ENCODE measurements around the gene PLXNA2.

The PLXNA2 gene

DNA sequence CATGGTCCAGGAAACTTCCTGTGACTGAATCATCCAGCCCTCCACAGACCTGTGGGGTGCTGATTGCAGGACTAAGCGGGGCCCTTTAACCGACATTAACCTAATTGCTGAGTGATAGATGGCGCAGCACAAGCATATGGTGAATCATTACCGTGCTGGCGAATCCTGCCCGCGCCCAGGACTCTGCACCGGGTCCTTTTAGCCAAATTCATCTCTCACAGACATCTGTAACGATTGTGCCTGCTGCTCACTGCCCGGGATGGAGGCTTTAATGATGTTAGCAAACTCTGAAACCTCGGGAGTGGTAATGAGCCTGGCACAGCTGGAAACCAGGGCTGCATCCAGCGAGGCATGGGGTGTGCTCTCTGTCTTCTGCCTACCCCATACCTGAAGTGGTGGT is 185.9 kb downstream of the PLXNA2 start:
- no peak for DNase-seq

- DNase-seq = no peak
These were observed 187.1 kb downstream of the PLXNA2 start for GRCh38 chr1:208057056-208057455.

GRCh38 chr1:208055535-208055934 is 188.6 kb downstream of the PLXNA2 start:
- DNase-seq = no peak

GRCh38 chr1:208054911-208055379 is 189.2 kb downstream of the PLXNA2 start:
- no peak for DNase-seq

GRCh38 chr1:208054485-208054884 is 189.7 kb downstream of the PLXNA2 start:
- DNase-seq = no peak

- no peak for DNase-seq
These were observed 190.5 kb downstream of the PLXNA2 start for GRCh38 chr1:208053661-208054060.

- no peak for DNase-seq
These were observed 191.2 kb downstream of the PLXNA2 start for GRCh38 chr1:208052926-208053407.

- no peak for DNase-seq
These were observed 192.0 kb downstream of the PLXNA2 start for GRCh38 chr1:208052135-208052534.

GRCh38 chr1:208051651-208052050 is 192.5 kb downstream of the PLXNA2 start:
- no peak for DNase-seq

DNA sequence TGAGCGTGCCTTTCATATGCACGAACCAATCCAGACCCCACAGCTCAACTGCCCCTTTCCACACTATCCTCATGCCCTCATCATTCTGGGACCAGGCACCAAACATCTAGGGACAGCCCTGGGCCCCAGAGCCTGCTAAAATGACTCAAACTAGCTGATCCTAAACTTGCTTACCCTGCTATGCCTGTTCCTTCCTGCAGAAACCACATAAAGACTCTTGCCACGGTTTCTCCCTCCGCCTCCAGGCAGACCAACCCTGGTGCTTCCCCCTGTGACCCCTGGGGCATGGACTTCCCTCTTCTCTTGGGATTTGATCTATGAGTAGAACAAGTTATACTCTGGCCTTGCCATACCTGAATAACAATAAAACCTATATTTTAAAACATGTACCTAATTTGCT is 195.3 kb downstream of the PLXNA2 start:
- no peak for DNase-seq

- DNase-seq = peak; percentile 76
These were observed 196.2 kb downstream of the PLXNA2 start for GRCh38 chr1:208047975-208048374.

DNA sequence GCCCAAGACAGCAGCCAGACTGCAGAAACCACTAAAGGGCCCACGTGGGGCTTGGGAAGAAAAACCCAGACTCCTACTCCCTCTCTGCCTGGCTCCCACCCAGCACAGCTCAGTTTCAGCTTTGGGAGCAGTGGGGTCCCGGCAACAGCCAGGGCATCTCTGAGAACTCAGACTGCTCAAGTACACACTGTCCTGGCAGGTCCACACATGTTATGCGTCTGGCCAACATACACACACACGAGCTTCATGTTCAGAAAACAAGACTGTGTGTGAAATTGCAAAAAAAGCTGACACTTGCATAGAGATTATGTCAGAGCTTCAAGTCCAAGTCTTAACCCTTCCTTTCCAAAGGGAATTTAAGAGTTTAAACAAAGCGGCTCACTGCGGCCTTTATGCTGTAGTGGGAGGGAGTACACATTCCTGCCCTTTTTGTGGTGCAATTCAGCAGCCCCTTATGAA is 196.7 kb downstream of the PLXNA2 start:
- peak; percentile 95 for DNase-seq

GRCh38 chr1:208045463-208046260 is 198.5 kb downstream of the PLXNA2 start:
- no peak for DNase-seq

- DNase-seq = no peak
These were observed 199.4 kb downstream of the PLXNA2 start for GRCh38 chr1:208044589-208045462.

GRCh38 chr1:208043691-208044181 is 200.4 kb downstream of the PLXNA2 start:
- DNase-seq = no peak

DNA sequence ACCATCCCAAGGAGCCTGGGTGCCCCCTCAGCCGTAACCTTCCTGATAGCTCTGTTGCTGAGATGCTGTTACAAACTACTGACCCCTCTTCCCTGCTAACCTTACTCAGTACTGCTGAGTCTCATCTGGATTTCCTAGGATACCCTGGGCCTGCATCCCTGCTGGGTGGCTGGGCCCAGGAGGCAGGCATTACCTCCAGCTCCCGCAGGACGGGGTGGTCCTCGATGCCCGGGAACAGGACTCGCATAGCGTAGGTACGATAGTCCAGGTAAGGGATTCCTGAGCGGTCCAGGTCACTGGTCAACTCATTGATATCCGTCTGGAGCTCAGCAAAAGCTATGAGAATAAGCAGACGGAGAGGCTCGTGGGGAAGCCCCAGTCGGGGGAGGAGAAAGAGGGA is 201.3 kb downstream of the PLXNA2 start:
- DNase-seq = no peak

DNA sequence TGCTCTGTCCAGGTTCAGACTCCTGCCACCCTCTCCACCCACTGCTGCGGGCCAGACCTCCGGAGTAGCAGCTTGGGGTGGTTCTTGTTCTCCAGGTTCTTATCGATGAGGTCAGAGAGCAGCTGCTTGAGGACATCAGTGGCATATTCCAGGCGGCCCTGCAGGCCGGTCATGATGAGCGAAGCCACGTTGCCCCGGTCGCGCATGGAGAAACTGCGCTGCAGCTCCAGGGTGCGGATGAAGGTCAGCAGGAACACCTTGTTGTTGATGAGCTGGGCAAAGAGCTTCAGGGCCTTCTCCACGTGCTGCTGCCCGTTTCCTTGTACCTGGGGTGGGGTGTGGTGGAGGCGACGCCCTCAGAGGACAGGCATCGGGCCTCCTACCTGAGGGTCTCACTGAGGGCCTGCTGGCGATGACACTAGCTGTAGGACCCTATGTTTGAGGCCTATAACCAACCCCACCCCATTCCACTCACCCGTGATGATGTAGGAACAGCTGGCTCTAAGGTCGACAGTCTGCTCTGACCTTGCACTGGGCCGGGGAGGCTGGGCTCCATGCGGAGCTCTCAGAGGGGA is 202.1 kb downstream of the PLXNA2 start:
- DNase-seq = no peak

GRCh38 chr1:208041505-208041904 is 202.7 kb downstream of the PLXNA2 start:
- no peak for DNase-seq

DNA sequence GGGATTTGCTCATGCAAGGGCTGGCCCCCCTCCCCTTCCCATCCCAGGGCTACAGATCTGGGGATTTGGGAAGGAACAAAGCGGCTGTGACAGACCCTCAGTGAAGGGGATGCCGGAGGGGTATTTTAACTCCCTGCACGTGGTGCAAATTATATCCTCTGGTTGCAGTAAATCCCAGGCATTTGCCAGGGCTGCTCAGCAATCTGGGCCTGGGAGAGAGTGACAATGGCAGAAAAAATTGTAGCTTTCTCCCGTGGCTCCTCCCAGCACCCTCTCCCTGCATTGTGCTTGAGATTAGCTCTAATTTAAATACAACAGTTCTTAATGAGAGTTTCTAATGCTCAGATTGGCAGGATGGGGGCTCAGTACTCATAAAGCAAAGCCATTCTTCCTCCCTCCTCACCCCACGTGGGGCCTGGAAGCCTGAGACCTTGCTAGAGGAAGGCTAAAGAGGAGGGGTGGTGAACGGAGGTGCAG is 203.3 kb downstream of the PLXNA2 start:
- no peak for DNase-seq

GRCh38 chr1:208039536-208040332 is 204.4 kb downstream of the PLXNA2 start:
- no peak for DNase-seq

DNA sequence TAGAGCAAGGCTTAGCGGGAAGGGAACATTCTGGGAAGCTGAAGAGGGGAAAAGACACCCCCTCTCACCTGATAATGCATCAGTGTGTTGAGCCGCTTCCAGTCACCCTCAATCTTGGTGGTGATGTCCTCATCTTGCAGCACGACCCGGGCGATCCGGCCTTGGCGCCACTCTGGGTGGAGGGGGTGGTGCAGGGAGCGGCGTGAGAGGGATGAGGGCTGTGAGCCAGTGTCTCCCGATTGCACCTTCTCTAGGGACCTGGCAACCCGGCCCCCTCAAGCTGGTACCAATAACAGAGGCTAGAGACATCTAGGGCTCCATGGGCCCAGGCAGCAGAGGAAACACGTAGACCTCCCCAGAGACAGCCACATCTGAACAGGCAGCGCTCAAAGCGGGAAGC is 205.9 kb downstream of the PLXNA2 start:
- no peak for DNase-seq

All from right hindlimb (tissue), 1 donor.